ENCODE data around the gene DLX3. TPM values are rescaled to one million over a fixed set of nuclear protein-coding genes. Genes with fewer than 3 reads are reported as not detected.

The DLX3 gene
- total and polyA plus RNA-seq, 2 of the 8 experiments (the other 6 are each of a cell fraction or from before 2014, with no cell fraction given) = 0.15 to 0.20 TPM

GRCh38 chr17:50026837-50027171 lies 31.8 kb upstream of the DLX3 start:
- ChIA-PET POLR2A (ENCODE audit: partially characterized antibody) (interaction anchor here (2.7 to 4.3 kb wide), 2 partner anchors 29 to 61 kb away, joined by 7 to 23 read pairs; partner anchors contain the start of gene ITGA3), CTCF (ENCODE audit: partially characterized antibody) (interaction anchor here (0.8 to 9.1 kb wide), 22 partner anchors 9 to 205 kb away, joined by 3 to 158 read pairs (median 5); partner anchors contain the start of genes ITGA3 and PDK2)
- Histone ChIP-seq H3K56ac (replicated peaks; ENCODE audit: insufficient read length, low read depth, low read length) (no peak overlapping the region), H2BK120ac (replicated peaks; ENCODE audit: low read depth, low read length) (no peak overlapping the region), H4K5ac (ENCODE audit: insufficient read length, low read depth, low read length) (no peak overlapping the region), H4K8ac (ENCODE audit: extremely low read depth, insufficient read depth, low read length) (no peak overlapping the region), H3K14ac (ENCODE audit: insufficient read length) (no peak overlapping the region), H2BK20ac (ENCODE audit: low read length) (no peak overlapping the region), H3K79me2 (ENCODE audit: control insufficient read depth in 1 of 2, insufficient read depth in 2 of 2, low read length in 2 of 2) (no peaks in the 10 kb centered on the region), H3K9me3 (ENCODE audit: insufficient read depth in 2 of 2, low read depth in 1 of 2, low read length in 1 of 2) (peaks cover 5 to 18% of the 10 kb centered on the region in 2 experiments; a peak in 3 of 4 replicates), H2BK15ac (ENCODE audit: low read length) (no peak overlapping the region), H2AK5ac (ENCODE audit: low read depth, low read length) (no peak overlapping the region), H3K79me1 (ENCODE audit: low read depth, low read length) (no peaks in the 10 kb centered on the region), H3K23ac (ENCODE audit: insufficient read length) (no peak overlapping the region), H4K20me1 (replicated peaks in 1 of 2; ENCODE audit: control insufficient read depth in 1 of 2, insufficient read depth in 2 of 2, low read length in 2 of 2) (peaks cover 0 to 2% of the 10 kb centered on the region in 2 experiments), H2BK12ac (ENCODE audit: low read depth, low read length) (no peak overlapping the region), H3K4me2 (ENCODE audit: insufficient read depth in 1 of 2, low read depth in 2 of 2, low read length in 2 of 2) (peak overlapping the region in 1 of 2 experiments; percentile 31; a peak in 2 of 4 replicates), H3K27me3 (replicated peaks in 1 of 4; ENCODE audit: control insufficient read depth in 3 of 4, extremely low read depth in 1 of 4, insufficient read depth in 3 of 4, low read length in 3 of 4) (0 out of 7 replicates have a peak, but pooled peaks cover 0 to 5% (median 0%) of the 10 kb centered on the region in 4 experiments), H2BK5ac (ENCODE audit: low read depth, low read length) (no peak overlapping the region), H3K36me3 (ENCODE audit: control insufficient read depth in 2 of 4, insufficient read depth in 4 of 4, low read length in 3 of 4) (no peaks in the 10 kb centered on the region), H3K18ac (ENCODE audit: extremely low read depth, low read length) (no peak overlapping the region), H3K27ac (ENCODE audit: low read depth, low read length) (no peak overlapping the region), H3K23me2 (ENCODE audit: low read depth, low read length) (no peaks in the 10 kb centered on the region; the same call in 1 of the 2 replicates), H2AFZ (ENCODE audit: low read length) (peak overlapping the region; percentile 61; the same call in 1 of the 2 replicates), H3K4me1 (replicated peaks in 1 of 4; ENCODE audit: control insufficient read depth in 3 of 4, insufficient read depth in 4 of 4, low read length in 3 of 4) (peaks cover 0 to 20% (median 14%) of the 10 kb centered on the region in 4 experiments; a peak in 6 of 7 replicates), H3K4ac (replicated peaks; ENCODE audit: insufficient read length, low read depth, low read length) (no peak overlapping the region), H4K91ac (replicated peaks; ENCODE audit: insufficient read length, low read length) (no peak overlapping the region), H3K9ac (replicated peaks in 1 of 4; ENCODE audit: extremely low read depth in 1 of 4, low read depth in 3 of 4, low read length in 3 of 4) (no peak overlapping the region), H3K4me3 (ENCODE audit: extremely low read depth in 1 of 4, insufficient read depth in 2 of 4, low read depth in 3 of 4, low read length in 4 of 4) (peak overlapping the region in 1 of 4 experiments; percentile 35; a peak in 1 of 8 replicates)
- DNase-seq (ENCODE audit: low read depth in 1 of 2, low spot score in 2 of 2) (peak; percentile 44 to 98), FAIRE-seq (peak; percentile 92)
- 23% methylated on average over 6 of the region's 6 CpGs; no CpG with 5 or more reads in 1 of the 2 experiments for WGBS, 2 experiments (ENCODE audit: extremely low coverage in 1 of 2, insufficient coverage in 1 of 2, insufficient read length in 1 of 2, insufficient replicate concordance in 2 of 2, low coverage in 1 of 2, low lambda C conversion rate in 2 of 2, missing lambda C conversion rate in 1 of 2)
- TF ChIP-seq NANOG (IDR thresholded peaks at IDR 0.05; ENCODE audit: insufficient read depth, low read depth, low read length, poor library complexity, severe bottlenecking) (peak; percentile 13), RFX5 (IDR thresholded peaks at IDR 0.05; ENCODE audit: borderline replicate concordance, low read depth, low read length) (0 out of 2 replicates have a peak, but pooled peaks have one; percentile 19), KDM1A (IDR thresholded peaks at IDR 0.05; ENCODE audit: borderline replicate concordance, low read length) (no peak), CHD2 (IDR thresholded peaks at IDR 0.05; ENCODE audit: low read length) (0 out of 2 replicates have a peak, but pooled peaks have one; percentile 34), HDAC2 (IDR thresholded peaks at IDR 0.05; ENCODE audit: borderline replicate concordance in 1 of 2, low read depth in 2 of 2, low read length in 2 of 2) (no peak), RAD21 (IDR thresholded peaks at IDR 0.05 in 1 of 2, conservative IDR thresholded peaks at IDR 0.05 in 1 of 2; ENCODE audit: low read depth in 2 of 2, low read length in 2 of 2) (peak; percentile 82 to 85), POLR2AphosphoS5 (IDR thresholded peaks at IDR 0.05; ENCODE audit: low read depth, low read length) (no peak), GABPA (IDR thresholded peaks at IDR 0.05; ENCODE audit: borderline replicate concordance, insufficient read depth, low read length) (no peak; the same call in 1 of the 2 replicates), CBX5 (IDR thresholded peaks at IDR 0.05; ENCODE audit: low read depth, low read length) (no peak), TBP (IDR thresholded peaks at IDR 0.05; ENCODE audit: low read depth, low read length) (no peak), POLR2A (IDR thresholded peaks at IDR 0.05; ENCODE audit: control extremely low read depth in 1 of 2, low read depth in 2 of 2, low read length in 2 of 2) (no peak)
